Skin epidermis (tissue), 12 donors: ENCODE measurements around the gene LRRC25.

Experiments used
- H3K27ac ChIP-seq, 21 experiments: fragments of 200-600 bp; sonication (generic) in 11 of 21; one replicate each; pipeline ENCODE4 v1.5.0; 2020; ENCODE audit warnings: mild to moderate bottlenecking in 3 of 21, inconsistent platforms in 2 of 21, moderate library complexity in 2 of 21
- H3K4me3 ChIP-seq, 7 experiments: fragments of 200-600 bp; sonication (generic) in 2 of 7; one replicate each; pipeline ENCODE4 v1.5.0; 2020; ENCODE audit warnings: inconsistent platforms in 2 of 7, mild to moderate bottlenecking in 2 of 7, moderate library complexity in 1 of 7

Gene LRRC25

DNA sequence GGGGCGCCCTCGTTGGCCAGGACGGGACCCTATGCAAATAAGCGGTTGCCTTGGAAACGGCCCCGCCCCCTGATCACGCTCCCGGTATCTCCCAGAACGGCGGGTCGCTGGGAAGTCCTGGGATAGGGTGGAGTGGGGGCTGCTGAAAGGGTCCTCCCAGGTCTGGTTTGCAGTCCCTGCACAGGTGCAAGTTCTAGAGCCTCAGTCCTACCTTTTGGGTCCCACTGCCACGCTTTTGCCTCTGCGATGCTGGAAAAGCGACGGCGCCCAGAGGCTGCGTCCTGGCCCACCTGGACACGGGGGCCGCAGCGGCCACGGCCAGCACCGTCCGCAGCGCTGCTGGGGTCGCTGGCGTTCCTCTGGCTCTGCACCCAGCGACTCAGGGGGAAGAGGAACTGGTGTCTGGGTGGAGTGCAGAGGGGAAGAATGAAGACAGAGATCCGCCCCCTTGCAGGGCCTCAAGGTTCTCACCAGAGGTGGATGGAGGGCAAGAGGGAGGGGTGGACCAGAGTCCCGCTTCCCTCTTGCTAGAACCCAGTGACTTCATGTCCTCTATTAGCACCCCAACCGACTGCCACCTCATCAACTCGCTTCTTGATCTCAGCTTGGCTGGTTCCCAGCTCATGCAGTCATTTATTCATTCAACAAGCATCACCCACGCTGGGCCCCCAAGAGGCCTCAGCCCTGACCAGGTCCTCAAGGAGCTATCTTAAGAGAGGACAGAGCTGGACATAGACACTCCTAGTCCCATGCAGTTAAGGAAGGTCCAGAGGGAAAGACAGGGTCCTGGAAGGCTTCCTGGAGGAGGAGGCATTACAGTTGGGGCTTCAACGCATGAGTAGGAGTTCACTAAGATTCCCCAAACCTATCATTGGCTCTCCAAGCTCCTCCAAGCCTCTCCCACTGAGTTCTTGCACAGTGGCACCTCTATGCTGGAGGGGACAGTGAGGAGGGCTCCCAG, at the start of gene LRRC25:
Gene LRRC25 (minus strand): TSS at position 381 of the 961 bp plus-strand sequence. CDS start 659 bp downstream, outside the sequence.
- H3K27ac ChIP-seq = peak within 1 kb of the TSS in 9 of 21 experiments; percentile 18 to 72 (median 52)
- peak within 1 kb of the TSS in 5 of 7 experiments; percentile 20 to 31 (median 25) for H3K4me3 ChIP-seq

GRCh38 chr19:18446811-18447359, 49.5 kb upstream of the LRRC25 start:
- Histone ChIP-seq H3K4me3 (no peak overlapping the region), H3K27ac (no peak overlapping the region)

DNA sequence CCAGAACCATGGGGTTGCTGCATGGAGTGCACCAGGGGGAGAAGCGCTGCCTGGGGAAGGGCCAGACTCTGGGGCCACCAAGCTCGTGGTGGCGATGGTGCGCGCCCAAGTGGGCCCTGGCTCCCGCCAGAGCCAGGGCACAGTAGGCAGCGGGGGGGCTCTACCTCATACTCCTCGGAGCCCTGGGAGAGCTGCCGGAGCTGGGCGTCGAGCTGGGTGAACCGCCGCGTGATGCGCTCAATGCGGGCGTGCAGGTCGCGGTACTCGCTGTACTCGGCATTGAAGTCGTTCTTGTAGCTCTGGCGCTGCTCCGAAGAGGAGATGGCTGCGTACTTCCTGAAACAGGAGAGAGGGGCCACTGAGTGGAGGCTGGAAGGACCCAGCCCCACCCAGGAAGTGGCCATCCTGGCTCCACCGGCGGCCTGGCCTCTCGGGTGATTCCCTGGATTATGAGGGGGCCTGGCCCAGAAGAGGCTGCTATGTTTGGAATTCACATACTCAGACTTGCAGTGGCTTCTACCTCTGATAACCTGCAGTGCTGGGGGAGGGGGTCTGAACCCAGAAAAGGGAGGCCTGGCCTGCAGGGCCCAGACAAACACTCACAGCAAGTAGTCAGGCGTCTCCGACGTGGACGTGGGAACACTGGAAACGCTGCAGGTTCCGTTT, 48.9 kb upstream of the LRRC25 start:
- Histone ChIP-seq H3K27ac (no peak overlapping the region), H3K4me3 (no peak overlapping the region)

DNA sequence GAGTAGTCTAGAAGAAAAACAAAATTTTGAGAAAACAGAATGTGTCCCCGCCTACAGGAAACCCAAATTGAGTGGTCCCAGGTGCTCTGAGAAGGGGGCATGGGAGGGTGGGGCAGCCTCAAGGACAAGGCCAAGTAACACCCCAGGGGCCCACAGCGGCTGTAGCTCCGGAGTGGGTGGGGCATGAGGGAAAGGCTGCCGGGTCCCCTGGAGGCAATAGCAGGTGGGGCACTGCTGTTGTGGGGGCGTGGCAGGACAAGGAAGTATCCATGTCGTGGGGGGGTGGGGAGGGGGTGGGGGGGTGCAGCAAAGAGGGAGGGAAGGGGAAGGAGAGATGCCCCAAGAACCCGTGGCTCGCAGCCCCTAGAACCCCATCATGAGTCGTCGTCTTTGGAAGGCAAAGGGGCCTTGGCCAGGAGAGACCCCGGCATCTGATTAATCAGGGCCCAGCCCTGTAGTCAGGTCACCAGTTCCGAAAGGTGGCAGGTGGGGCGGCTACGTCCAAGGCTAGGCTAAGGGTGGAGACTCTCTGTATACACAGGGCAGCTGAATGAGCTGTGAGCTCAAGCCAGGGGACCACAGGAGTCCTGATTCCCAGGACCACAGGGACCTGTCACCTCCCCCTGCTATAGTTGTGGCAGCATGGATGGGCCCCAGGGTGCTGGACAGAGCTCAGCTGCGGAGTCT, 48.0 kb upstream of the LRRC25 start:
- H3K27ac ChIP-seq = no peak overlapping the region
- H3K4me3 ChIP-seq = no peak overlapping the region

DNA sequence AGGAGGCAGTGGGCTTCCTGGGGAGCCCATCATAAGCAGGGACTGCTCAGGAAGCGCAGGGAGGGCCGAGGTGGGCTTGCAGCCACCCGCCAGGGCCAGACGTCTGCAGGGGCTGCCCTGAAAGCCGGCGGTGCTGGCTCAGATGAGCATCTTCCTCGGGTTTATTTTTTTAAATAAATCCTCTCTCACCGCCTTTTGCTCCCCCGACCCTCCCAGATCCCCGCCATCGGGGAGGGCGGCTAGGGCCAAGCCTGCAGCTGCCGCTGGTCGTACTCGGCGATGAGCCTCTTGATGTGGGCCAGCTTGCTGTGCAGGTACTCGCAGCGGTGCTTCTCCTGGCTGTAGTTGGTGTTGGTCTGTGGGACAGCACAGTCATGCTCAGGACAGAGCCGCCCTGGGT, 47.1 kb upstream of the LRRC25 start:
- H3K27ac ChIP-seq = no peak overlapping the region
- no peak overlapping the region for H3K4me3 ChIP-seq

DNA sequence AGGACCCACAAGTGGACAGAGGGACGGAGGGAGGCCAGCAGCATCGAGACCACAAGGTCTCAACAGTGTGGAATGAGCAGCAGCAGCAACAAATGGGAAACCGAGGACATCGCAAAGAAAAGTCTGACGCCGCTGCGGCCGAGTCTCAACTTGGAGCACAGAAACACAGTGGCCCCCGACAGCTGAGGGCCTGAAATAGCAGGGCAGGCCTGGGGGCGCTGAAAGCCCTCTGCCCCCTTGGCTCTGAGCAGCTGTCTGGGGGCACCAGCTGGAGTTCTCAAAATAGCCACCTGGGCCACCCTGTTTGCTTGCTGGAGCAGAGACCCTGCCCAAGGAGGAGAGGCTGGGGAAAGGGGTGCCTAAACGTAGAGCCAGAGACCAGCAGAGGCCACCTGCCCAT, 46.4 kb upstream of the LRRC25 start:
- H3K4me3 ChIP-seq = no peak overlapping the region
- H3K27ac ChIP-seq = no peak overlapping the region

GRCh38 chr19:18443406-18443805, 46.0 kb upstream of the LRRC25 start:
- no peak overlapping the region for H3K4me3 ChIP-seq
- peak overlapping the region in 2 of 21 experiments; percentile 1 to 25 for H3K27ac ChIP-seq

DNA sequence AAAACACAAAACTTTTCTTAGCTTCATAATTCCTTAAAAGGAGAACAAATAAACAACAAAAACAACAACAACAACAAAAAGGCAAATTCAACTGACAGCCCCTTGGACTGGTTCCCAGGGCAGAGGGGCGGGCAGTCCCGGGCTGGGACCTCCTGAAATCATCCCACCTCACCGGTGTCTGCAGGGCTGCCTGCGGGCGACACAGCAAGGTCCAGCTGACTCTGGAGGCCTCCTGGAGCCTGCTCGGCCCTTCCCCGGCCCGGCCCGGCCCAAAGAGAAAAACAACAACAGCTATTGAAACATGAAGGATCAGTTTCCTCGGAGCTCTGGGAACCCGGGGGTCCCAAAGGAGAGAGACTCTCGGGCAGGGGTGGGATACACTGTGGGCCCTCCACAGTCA, 45.5 kb upstream of the LRRC25 start:
- Histone ChIP-seq H3K27ac (peak overlapping the region in 2 of 21 experiments; percentile 1 to 25), H3K4me3 (no peak overlapping the region)

DNA sequence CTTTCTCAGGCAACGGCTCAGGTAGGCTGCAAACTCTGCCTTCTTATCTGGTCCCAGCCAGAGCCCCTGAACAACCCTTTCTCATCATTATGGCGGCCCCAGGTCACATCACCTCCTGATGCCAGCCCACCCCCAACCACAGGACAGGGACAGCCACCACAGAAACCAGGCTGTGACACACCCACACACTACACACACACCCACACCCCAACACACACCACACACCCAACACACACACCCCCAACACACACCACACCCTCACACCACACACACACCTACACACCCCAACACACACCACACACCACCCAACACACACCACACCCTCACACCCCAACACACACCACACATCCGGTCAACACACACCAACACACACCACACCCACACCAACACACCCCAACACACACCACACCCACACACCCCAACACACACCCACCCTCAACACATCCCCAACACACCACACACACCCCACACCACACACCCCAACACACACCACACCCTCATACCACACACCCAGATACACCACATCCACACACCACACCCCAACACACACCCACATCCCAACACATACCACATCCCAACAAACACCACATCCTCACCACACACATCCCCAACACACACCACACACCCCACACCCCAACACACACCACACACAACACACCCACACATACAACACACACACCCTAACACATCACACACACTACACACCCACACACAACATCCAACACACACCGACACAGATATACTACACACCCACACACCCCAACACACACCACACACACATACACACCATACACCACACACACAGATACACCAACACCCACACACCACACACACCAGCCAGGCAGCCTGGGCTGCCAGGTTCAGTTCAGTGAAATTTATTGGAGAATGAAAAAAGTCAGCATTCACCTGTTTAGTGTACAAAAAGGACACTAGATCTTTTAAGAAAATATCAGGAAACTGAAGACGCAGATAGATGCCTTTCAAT, 44.7 kb upstream of the LRRC25 start:
- H3K27ac ChIP-seq = peak overlapping the region in 4 of 21 experiments; percentile 1 to 20 (median 13)
- no peak overlapping the region for H3K4me3 ChIP-seq

- Histone ChIP-seq H3K4me3 (no peak overlapping the region), H3K27ac (peak overlapping the region in 2 of 21 experiments; percentile 7 to 19)
Observed at GRCh38 chr19:18440936-18441803, 43.7 kb upstream of the LRRC25 start.

- Histone ChIP-seq H3K4me3 (no peak overlapping the region), H3K27ac (no peak overlapping the region)
Observed at GRCh38 chr19:18440415-18440877, 43.0 kb upstream of the LRRC25 start.

- no peak overlapping the region for H3K27ac ChIP-seq
- H3K4me3 ChIP-seq = no peak overlapping the region
Observed at GRCh38 chr19:18439910-18440237, 42.5 kb upstream of the LRRC25 start.

DNA sequence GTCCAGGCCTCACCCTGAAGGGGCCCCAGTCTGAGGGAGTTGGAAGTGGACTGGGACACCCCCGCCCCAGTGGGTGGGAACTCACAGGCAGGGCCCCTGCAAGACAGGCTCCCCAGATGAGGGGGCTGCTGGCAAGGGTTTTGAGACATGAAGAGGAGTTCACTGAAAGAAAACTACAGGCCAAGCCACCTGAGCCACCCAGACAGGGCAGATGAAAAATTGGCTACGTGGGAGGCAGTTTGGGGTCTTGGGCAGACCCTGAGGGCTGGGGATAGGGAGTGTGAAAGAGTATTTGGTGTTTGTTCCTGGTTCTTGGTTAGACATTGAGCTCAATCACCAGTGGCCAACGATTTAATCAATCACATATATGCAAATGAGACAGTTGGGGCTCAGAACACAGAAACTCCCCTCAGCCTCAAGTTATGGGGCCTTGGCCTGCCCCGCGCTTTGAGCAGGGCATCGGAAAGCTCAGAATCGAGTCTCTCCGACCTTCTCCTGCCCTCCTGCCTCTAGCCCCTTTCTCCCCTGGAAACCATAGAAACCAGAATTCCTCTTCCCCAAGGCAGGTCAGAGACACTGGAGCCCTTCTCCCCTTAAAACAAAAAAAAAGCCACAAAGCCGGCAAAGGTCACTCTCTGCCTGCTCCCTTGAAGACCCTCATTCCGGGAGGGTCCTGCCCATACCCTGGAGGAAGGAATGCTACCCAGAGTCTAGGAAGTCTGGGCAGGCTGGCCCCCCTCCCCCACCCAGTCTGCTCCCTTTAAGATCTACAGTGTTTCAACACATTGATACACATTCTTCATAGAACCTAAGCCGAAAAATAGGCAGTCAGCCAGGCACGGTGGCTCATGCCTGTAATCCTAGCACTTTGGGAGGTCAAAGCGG, 41.8 kb upstream of the LRRC25 start:
- Histone ChIP-seq H3K4me3 (no peak overlapping the region), H3K27ac (peak overlapping the region in 3 of 21 experiments; percentile 17 to 76 (median 29))

GRCh38 chr19:18438331-18439024, 41.1 kb upstream of the LRRC25 start:
- Histone ChIP-seq H3K4me3 (peak overlapping the region; percentile 35 to 58 (median 43)), H3K27ac (peak overlapping the region in 14 of 21 experiments; percentile 1 to 76 (median 46))

- H3K4me3 ChIP-seq = peak within 1 kb of the TSS; percentile 35 to 58 (median 43)
- H3K27ac ChIP-seq = peak within 1 kb of the TSS in 15 of 21 experiments; percentile 1 to 76 (median 41)
Observed at GRCh38 chr19:18437491-18438330, 40.3 kb upstream of the LRRC25 start, which contains the start of gene ISYNA1. Gene ISYNA1 (minus strand): TSS chr19:18438133. CDS start chr19:18437979, 154 bp downstream.
